HCT116 (cell line): ENCODE measurements around the gene CNOT10.

Experiments
- EZH2 ChIP-seq: fragments of 200-600 bp; sonication (generic); IDR thresholded peaks from 2 replicates; pipeline ENCODE4 v1.6.1; 2017; ENCODE audit warnings: antibody characterized with exemption, mixed run types
- EZH2phosphoT487 ChIP-seq: fragments of 200-600 bp; IDR thresholded peaks from 2 replicates; pipeline ENCODE4 v1.6.1; 2018; ENCODE audit warnings: antibody characterized with exemption, borderline replicate concordance
- POLR2A ChIP-seq: IDR thresholded peaks from 2 replicates; pipeline ENCODE4 v1.7.0; 2011; ENCODE audit warnings: borderline replicate concordance; ENCODE audit not compliant: insufficient read depth, insufficient read length; ENCODE audit errors: extremely low read depth
- POLR2AphosphoS5 ChIP-seq: IDR thresholded peaks from 2 replicates; pipeline ENCODE4 v1.6.1; 2011; ENCODE audit warnings: mild to moderate bottlenecking, low read depth, low read length, moderate library complexity
- SIN3A ChIP-seq: IDR thresholded peaks from 2 replicates; pipeline ENCODE4 v1.6.1; 2012; ENCODE audit warnings: low read depth
- SRF ChIP-seq: IDR thresholded peaks from 2 replicates; pipeline ENCODE4 v1.6.1; 2012; ENCODE audit warnings: low read depth
- ZBTB33 ChIP-seq: IDR thresholded peaks from 2 replicates; pipeline ENCODE4 v1.6.1; 2011; ENCODE audit warnings: mild to moderate bottlenecking, low read length, moderate library complexity; ENCODE audit not compliant: insufficient replicate concordance; ENCODE audit errors: extremely low read depth
- ZFX ChIP-seq: fragments of 450-650 bp; IDR thresholded peaks from 2 replicates; pipeline ENCODE4 v1.6.1; 2017
- TF ChIP-seq, protein P1 (sequence below), 3 experiments: fragments of 200-600 bp in 1 of 3; sonication (generic) in 1 of 3; IDR thresholded peaks in 2 of 3; conservative IDR thresholded peaks in 1 of 3; 2 replicates each; pipeline ENCODE4 v1.5.1; 2012 to 2017; ENCODE audit warnings: low read depth in 2 of 3, low read length in 2 of 3, antibody characterized with exemption in 1 of 3, borderline replicate concordance in 1 of 3, control low read depth in 1 of 3, mild to moderate bottlenecking in 1 of 3, mixed read lengths in 1 of 3, mixed run types in 1 of 3, moderate library complexity in 1 of 3; ENCODE audit not compliant: insufficient read depth in 1 of 3

- TF ChIP-seq, protein P1, sequence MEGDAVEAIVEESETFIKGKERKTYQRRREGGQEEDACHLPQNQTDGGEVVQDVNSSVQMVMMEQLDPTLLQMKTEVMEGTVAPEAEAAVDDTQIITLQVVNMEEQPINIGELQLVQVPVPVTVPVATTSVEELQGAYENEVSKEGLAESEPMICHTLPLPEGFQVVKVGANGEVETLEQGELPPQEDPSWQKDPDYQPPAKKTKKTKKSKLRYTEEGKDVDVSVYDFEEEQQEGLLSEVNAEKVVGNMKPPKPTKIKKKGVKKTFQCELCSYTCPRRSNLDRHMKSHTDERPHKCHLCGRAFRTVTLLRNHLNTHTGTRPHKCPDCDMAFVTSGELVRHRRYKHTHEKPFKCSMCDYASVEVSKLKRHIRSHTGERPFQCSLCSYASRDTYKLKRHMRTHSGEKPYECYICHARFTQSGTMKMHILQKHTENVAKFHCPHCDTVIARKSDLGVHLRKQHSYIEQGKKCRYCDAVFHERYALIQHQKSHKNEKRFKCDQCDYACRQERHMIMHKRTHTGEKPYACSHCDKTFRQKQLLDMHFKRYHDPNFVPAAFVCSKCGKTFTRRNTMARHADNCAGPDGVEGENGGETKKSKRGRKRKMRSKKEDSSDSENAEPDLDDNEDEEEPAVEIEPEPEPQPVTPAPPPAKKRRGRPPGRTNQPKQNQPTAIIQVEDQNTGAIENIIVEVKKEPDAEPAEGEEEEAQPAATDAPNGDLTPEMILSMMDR (IDR thresholded peaks at IDR 0.05 in 2 of 3, conservative IDR thresholded peaks at IDR 0.05 in 1 of 3; ENCODE audit: borderline replicate concordance in 1 of 3, insufficient read depth in 1 of 3, low read depth in 2 of 3, low read length in 2 of 3): 0 out of 6 replicates have a peak, but pooled peaks of 1 of the 3 experiments have one; percentile 0
- TF ChIP-seq EZH2 (no peak), POLR2AphosphoS5 (no peak), EZH2phosphoT487 (no peak), ZFX (peak; percentile 35; the same call in 1 of the 2 replicates), SRF (no peak), ZBTB33 (no peak), POLR2A (no peak), SIN3A (no peak)
These were observed 676 bp downstream of the CNOT10 start for GRCh38 chr3:32685543-32686185.
